Skeletal muscle satellite cell (primary cell): Measurements from ENCODE around the gene VWA1.
"Not testable (repeated sequence)": the region's sequence is repeated elsewhere in the genome, so short reads cannot be mapped to it uniquely, and the experiment has no call there.

ENCODE experiments used
- H3K27me3 ChIP-seq: 2 replicates; pipeline ENCODE4 v1.7.0; 2013; ENCODE audit warnings: low read length; ENCODE audit not compliant: control insufficient read depth, insufficient read depth
- H3K36me3 ChIP-seq: 2 replicates; pipeline ENCODE4 v1.7.0; 2013; ENCODE audit warnings: mild to moderate bottlenecking, control low read depth, low read length; ENCODE audit not compliant: insufficient read depth
- H3K4me1 ChIP-seq: 2 replicates; pipeline ENCODE4 v1.7.0; 2013; ENCODE audit warnings: low read length; ENCODE audit not compliant: control insufficient read depth, insufficient read depth
- H3K4me2 ChIP-seq: 2 replicates; pipeline ENCODE4 v1.7.0; 2013; ENCODE audit warnings: mild to moderate bottlenecking, low read length
- H3K4me3 ChIP-seq: 2 replicates; pipeline ENCODE4 v1.7.0; 2013; ENCODE audit warnings: low read length
- H3K9ac ChIP-seq: 2 replicates; pipeline ENCODE4 v1.7.0; 2013; ENCODE audit warnings: mild to moderate bottlenecking, low read depth, low read length, moderate library complexity
- H3K9me3 ChIP-seq: replicated peaks from 2 replicates; pipeline ENCODE4 v1.7.0; 2013; ENCODE audit warnings: mild to moderate bottlenecking, control low read depth, low read length

The VWA1 gene

GRCh38 chr1:1455934-1456333 lies 20.4 kb downstream of the VWA1 start:
- H3K4me2 ChIP-seq, H3K27me3 ChIP-seq, H3K9ac ChIP-seq, H3K9me3 ChIP-seq, H3K4me3 ChIP-seq, H3K36me3 ChIP-seq, H3K4me1 ChIP-seq: not testable (repeated sequence)

- not testable (repeated sequence) for H3K4me2 ChIP-seq, H3K4me1 ChIP-seq, H3K27me3 ChIP-seq, H3K4me3 ChIP-seq, H3K36me3 ChIP-seq, H3K9me3 ChIP-seq, H3K9ac ChIP-seq
These were observed 21.3 kb downstream of the VWA1 start for GRCh38 chr1:1456683-1457255.

- not testable (repeated sequence) for H3K36me3 ChIP-seq, H3K27me3 ChIP-seq, H3K4me1 ChIP-seq, H3K4me2 ChIP-seq, H3K4me3 ChIP-seq, H3K9ac ChIP-seq, H3K9me3 ChIP-seq
These were observed 23.7 kb downstream of the VWA1 start for GRCh38 chr1:1459156-1459555.

- not testable (repeated sequence) for H3K4me1 ChIP-seq, H3K4me2 ChIP-seq, H3K4me3 ChIP-seq, H3K9ac ChIP-seq, H3K9me3 ChIP-seq, H3K36me3 ChIP-seq, H3K27me3 ChIP-seq
These were observed 24.2 kb downstream of the VWA1 start for GRCh38 chr1:1459711-1460110.

GRCh38 chr1:1460540-1461130 lies 25.1 kb downstream of the VWA1 start:
- Histone ChIP-seq H3K4me1 (peaks cover 10% of the 10 kb centered on the region), H3K9me3 (no peaks in the 10 kb centered on the region), H3K36me3 (no peaks in the 10 kb centered on the region), H3K4me3 (no peak overlapping the region), H3K9ac (no peak overlapping the region), H3K4me2 (no peak overlapping the region), H3K27me3 (no peaks in the 10 kb centered on the region)

- Histone ChIP-seq H3K9ac (no peak overlapping the region), H3K4me2 (peak overlapping the region; percentile 50), H3K9me3 (no peaks in the 10 kb centered on the region), H3K4me3 (no peak overlapping the region), H3K27me3 (no peaks in the 10 kb centered on the region), H3K4me1 (peaks cover 10% of the 10 kb centered on the region), H3K36me3 (no peaks in the 10 kb centered on the region)
These were observed 26.3 kb downstream of the VWA1 start for GRCh38 chr1:1461721-1462317.

GRCh38 chr1:1462318-1462966 lies 27.0 kb downstream of the VWA1 start:
- Histone ChIP-seq H3K4me1 (peaks cover 10% of the 10 kb centered on the region), H3K36me3 (no peaks in the 10 kb centered on the region), H3K4me3 (no peak overlapping the region), H3K4me2 (peak overlapping the region; percentile 50), H3K27me3 (no peaks in the 10 kb centered on the region), H3K9me3 (no peaks in the 10 kb centered on the region), H3K9ac (no peak overlapping the region)

- Histone ChIP-seq H3K4me3 (no peak overlapping the region), H3K9ac (no peak overlapping the region), H3K9me3 (no peaks in the 10 kb centered on the region), H3K4me2 (no peak overlapping the region), H3K4me1 (peaks cover 10% of the 10 kb centered on the region), H3K27me3 (no peaks in the 10 kb centered on the region), H3K36me3 (no peaks in the 10 kb centered on the region)
These were observed 27.8 kb downstream of the VWA1 start for GRCh38 chr1:1463312-1463711.

- H3K9me3 ChIP-seq, H3K27me3 ChIP-seq, H3K4me2 ChIP-seq, H3K4me3 ChIP-seq, H3K36me3 ChIP-seq, H3K4me1 ChIP-seq, H3K9ac ChIP-seq: not testable (repeated sequence)
These were observed 32.9 kb downstream of the VWA1 start for GRCh38 chr1:1468196-1468985.

GRCh38 chr1:1470626-1471388 lies 35.3 kb downstream of the VWA1 start:
- H3K4me3 ChIP-seq: peak overlapping the region; percentile 79

More at GRCh38 chr1:1470626-1471388, 35.3 kb downstream of the VWA1 start:
- H3K4me2 ChIP-seq: peak overlapping the region; percentile 80
- no peaks in the 10 kb centered on the region for H3K9me3 ChIP-seq
- H3K9ac ChIP-seq: peak overlapping the region; percentile 85
- H3K4me1 ChIP-seq: peaks cover 6% of the 10 kb centered on the region
- H3K36me3 ChIP-seq: no peaks in the 10 kb centered on the region
- no peaks in the 10 kb centered on the region for H3K27me3 ChIP-seq
